GM19240 (cell line): Measurements from ENCODE around the gene ACADVL.
A peak's percentile ranks its signal among the peaks of the same experiment; 100 is the strongest.

ENCODE experiments used
- DNase-seq: peaks from one replicate; pipeline ENCODE4 v3.0.0; 2011; ENCODE audit warnings: low spot score; ENCODE audit not compliant: insufficient read length

ACADVL gene

DNA sequence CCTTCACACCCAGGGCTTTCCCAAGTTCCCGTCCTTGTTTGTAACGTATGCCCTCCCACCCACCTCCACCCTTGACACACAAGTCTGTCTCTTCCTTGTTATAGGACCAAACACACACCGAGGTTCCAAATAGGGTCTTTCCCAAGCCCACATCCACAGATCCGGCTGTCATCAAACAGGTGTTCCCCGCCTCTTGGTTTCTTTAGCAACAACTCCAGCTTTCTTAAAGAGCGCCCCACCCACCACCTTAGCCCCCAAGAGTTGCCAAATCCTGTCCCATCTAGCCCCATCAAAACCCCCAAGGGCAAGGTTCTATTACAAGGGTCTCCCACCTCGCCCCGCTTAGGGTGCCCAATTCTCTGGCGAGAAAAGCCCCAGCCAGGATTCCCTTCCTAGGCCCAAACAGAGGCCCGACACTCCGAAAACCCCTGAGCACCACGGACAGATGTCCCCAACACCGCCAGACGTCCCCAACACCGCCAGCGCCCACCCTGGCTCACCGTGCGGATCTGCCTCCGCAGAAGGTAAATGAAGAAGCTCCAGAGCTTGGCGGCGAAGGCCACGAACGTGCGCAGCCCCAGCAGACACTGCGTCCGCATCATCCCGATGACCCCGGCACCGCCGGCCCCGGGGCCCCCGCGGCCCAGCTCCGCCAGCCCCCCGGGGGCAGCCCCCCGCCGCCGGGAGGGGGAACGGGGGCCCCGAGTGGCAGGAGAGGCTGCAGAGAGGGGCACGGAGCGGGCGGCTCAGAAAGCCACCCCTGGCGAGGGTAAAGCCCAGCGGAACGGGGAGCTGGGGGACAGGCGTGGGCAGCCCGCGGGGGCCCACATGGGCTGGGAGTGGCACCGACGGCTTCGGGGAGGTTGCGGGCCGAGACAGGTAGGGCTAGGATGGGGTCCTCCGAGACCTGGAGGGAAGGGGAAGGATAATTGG lies 31.2 kb downstream of the ACADVL start:
- DNase-seq = no peak

DNA sequence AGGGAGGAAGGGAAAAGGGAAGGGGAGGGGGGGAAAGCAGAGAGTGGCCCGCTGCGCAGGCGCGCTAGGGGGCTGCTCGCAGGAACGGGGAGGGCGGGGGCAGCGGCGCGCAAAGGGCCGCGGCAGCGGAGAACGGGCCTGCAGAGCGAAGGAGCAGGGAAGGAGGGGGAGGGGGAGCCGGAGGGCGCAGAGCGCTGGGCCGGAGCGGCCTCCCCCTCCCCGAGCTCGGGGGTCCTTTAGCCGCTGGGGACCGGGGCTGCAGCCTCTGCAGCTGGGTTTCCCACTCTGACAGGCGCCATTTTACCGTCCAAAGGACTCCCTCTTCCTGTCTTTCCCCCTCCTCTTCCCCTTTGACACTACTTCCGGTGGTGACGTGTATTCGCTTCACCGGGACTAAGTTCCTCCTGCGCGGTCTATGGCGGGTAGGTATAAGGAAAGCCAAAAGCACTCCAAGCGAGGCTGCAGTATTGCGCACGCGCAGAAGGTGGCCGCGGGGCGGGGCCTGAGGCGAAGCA lies 32.0 kb downstream of the ACADVL start, which contains the start of gene CTDNEP1:
TSS of gene CTDNEP1 (minus strand) at position 74 of the 515 bp plus-strand sequence. CDS start 438 bp downstream, outside the sequence.
- peak; percentile 92 for DNase-seq

GRCh38 chr17:7252176-7253043 lies 32.7 kb downstream of the ACADVL start, which contains the start of gene ELP5:
Gene ELP5, plus strand, starts transcription at chr17:7252215. Its CDS starts 336 bp downstream, at chr17:7252551.
- DNase-seq = peak; percentile 88

DNA sequence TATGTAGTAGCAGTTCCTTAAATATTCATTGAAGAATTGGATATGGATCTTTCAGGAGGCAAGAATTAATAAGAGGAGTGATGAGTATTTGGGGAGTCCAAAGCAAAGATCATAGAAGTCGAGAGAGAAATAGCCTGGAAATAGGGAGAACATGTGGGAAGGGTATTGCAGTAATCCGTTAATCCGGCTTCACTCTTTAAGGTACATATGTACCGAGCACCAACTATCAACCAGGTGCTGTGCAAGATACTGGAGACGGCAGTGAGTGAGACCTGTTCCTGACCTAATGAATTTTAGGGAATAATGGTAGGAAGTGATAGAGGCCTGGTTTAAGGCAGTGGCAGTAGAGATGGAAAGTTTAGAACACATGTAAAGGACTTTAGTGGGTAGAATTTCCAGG lies 33.3 kb downstream of the ACADVL start:
- DNase-seq = no peak

GRCh38 chr17:7254511-7254910 lies 34.8 kb downstream of the ACADVL start:
- DNase-seq = no peak

DNA sequence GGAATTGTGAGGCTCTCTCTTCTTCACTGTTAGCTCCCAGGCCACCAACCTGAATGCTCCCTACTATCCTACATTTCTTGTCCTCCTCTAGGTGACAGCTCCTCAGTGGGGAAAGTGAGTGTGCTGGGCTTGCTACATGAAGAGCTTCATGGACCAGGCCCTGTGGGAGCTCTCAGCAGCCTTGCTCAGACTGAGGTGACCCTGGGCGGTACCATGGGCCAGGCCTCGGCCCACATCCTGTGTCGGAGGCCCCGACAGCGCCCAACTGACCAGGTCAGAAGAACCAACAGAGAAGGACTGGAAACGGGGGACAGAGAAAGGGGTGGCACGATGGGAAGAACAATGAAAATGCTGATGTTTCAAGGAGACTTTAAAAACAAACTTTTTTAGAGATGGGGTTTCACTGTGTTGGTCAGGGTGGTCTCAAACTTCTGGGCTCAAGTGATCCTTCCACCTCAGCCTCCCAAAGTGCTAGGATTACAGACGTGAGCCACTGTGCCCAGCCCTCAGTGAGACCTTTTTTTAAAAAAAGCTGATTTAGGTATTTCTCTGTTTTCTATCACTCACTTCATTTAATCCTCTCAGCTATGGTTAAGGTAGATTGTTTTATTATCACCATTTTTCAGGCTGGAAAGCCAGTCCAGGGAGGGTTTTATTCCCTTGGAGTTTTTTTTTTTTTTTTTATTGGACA lies 37.2 kb downstream of the ACADVL start:
- DNase-seq = no peak

GRCh38 chr17:7258731-7259554 lies 39.2 kb downstream of the ACADVL start:
- no peak for DNase-seq

- no peak for DNase-seq
Measured at GRCh38 chr17:7259555-7259889, 39.8 kb downstream of the ACADVL start.

GRCh38 chr17:7260151-7260550 lies 40.4 kb downstream of the ACADVL start:
- DNase-seq = no peak

GRCh38 chr17:7260651-7261378 lies 41.1 kb downstream of the ACADVL start:
- no peak for DNase-seq

- DNase-seq = no peak
Measured at GRCh38 chr17:7261379-7262191, 41.8 kb downstream of the ACADVL start.

- no peak for DNase-seq
Measured at GRCh38 chr17:7262192-7262934, 42.6 kb downstream of the ACADVL start, which contains the start of gene CLDN7. Gene CLDN7, minus strand, starts transcription at chr17:7262478. Its CDS starts 435 bp downstream, at chr17:7262043.

GRCh38 chr17:7262935-7263800 lies 43.4 kb downstream of the ACADVL start:
- no peak for DNase-seq

- no peak for DNase-seq
Measured at GRCh38 chr17:7263801-7264078, 44.0 kb downstream of the ACADVL start.

GRCh38 chr17:7266784-7267183 lies 47.0 kb downstream of the ACADVL start:
- DNase-seq = no peak
